ENCODE measurements around the gene CACHD1.

- TF ChIP-seq CTCF (conservative IDR thresholded peaks at IDR 0.05 in 1 of 2, IDR thresholded peaks at IDR 0.05 in 1 of 2; ENCODE audit: low read depth in 1 of 2, low read length in 2 of 2): no peak
- TF ChIP-seq EZH2 (IDR thresholded peaks at IDR 0.05; ENCODE audit: low read length, missing control alignments): no peak
Observed at GRCh38 chr1:64499966-64500365, 30.0 kb downstream of the CACHD1 start.
